ENCODE results near the gene TUFM. TPM values are rescaled to one million over a fixed set of nuclear protein-coding genes. Genes with fewer than 3 reads are reported as not detected.

The TUFM gene
- total and polyA plus RNA-seq, 2 of the 8 experiments (the other 6 are each of a cell fraction or from before 2014, with no cell fraction given) = 216 to 249 TPM

DNA sequence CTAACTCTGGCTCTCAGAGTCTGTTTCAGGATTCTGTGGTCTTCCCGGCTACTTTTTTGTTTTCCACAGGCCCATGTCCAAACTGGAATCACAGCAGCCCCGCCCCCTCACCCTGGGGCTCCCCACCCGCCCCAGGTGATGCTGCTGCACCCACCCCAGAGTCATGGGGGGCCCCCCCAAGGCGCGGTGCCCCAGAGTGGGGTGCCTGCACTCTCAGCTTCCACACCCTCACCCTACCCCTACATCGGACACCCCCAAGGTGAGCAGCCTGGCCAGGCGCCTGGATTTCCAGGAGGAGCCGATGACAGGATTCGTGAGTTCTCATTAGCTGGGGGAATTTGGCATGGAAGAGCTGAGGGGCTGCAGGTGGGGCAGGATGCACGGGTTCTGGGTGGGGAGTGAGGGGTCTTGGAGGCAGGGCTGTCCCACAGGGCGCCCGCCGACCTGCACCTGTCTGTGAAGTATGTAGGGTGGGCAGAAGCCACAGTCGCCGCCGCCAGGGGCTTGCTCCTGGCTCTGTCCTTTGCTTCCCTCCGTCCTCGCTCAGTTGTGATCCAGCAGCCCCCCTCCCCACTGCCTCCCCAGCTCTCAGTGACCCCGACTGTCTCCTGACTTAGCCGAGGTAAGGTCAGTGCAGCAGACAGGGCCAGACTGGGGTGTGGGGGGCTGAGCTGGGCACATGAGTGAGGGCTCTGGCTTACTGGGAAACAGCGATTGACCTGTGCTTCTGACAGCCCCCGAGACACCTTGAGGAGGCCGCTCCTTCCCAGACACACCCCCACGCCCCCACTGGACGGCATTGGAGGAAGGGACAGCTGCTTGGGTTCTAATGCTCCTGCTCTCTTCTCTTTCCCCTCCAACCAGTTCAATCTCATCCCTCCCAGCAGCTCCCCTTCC is 10.0 kb downstream of the TUFM start:
- CTCF ChIA-PET (ENCODE audit: partially characterized antibody) = interaction anchor here (1.3 to 4.5 kb wide), 3 partner anchors 10 to 109 kb away, joined by 3 to 26 read pairs (median 3); partner anchors contain the start of gene TUFM
- H2BK12ac ChIP-seq (ENCODE audit: low read depth, low read length) = no peak overlapping the region
- no peaks in the 10 kb centered on the region for H3K9me3 ChIP-seq (ENCODE audit: insufficient read depth in 2 of 2, low read depth in 1 of 2, low read length in 1 of 2)
- no peak overlapping the region for H2AFZ ChIP-seq (ENCODE audit: low read length)
- no peak overlapping the region for H4K5ac ChIP-seq (ENCODE audit: insufficient read length, low read depth, low read length)
- no peak overlapping the region for H3K23ac ChIP-seq (ENCODE audit: insufficient read length)
- peaks cover 42 to 74% (median 59%) of the 10 kb centered on the region in 4 experiments for H3K36me3 ChIP-seq (ENCODE audit: control insufficient read depth in 2 of 4, insufficient read depth in 4 of 4, low read length in 3 of 4)
- no peak overlapping the region for H2BK20ac ChIP-seq (ENCODE audit: low read length)
- H3K27me3 ChIP-seq (replicated peaks in 1 of 4; ENCODE audit: control insufficient read depth in 3 of 4, extremely low read depth in 1 of 4, insufficient read depth in 3 of 4, low read length in 3 of 4) = no peaks in the 10 kb centered on the region
- no peak overlapping the region for H3K14ac ChIP-seq (ENCODE audit: insufficient read length)
- DNase-seq (ENCODE audit: low read depth in 1 of 2, low spot score in 2 of 2) (no peak), FAIRE-seq (no peak)
- 92% methylated on average over 16 of the region's 25 CpGs; no CpG with 5 or more reads in 1 of the 2 experiments for WGBS, 2 experiments (ENCODE audit: extremely low coverage in 1 of 2, insufficient coverage in 1 of 2, insufficient read length in 1 of 2, insufficient replicate concordance in 2 of 2, low coverage in 1 of 2, low lambda C conversion rate in 2 of 2, missing lambda C conversion rate in 1 of 2)
- H3K23me2 ChIP-seq (ENCODE audit: low read depth, low read length) = no peaks in the 10 kb centered on the region; the same call in 1 of the 2 replicates
- H3K56ac ChIP-seq (replicated peaks; ENCODE audit: insufficient read length, low read depth, low read length) = no peak overlapping the region
- H2AK5ac ChIP-seq (ENCODE audit: low read depth, low read length) = no peak overlapping the region
- POLR2A ChIA-PET (ENCODE audit: partially characterized antibody) = interaction anchor here (0.6 to 23.4 kb wide), 7 partner anchors 4 to 131 kb away, joined by 3 to 756 read pairs (median 17); partner anchors contain the start of genes ATP2A1, ATXN2L, SH2B1 and TUFM
- H3K18ac ChIP-seq (ENCODE audit: extremely low read depth, low read length) = no peak overlapping the region
- no peak overlapping the region for H3K4me3 ChIP-seq (ENCODE audit: extremely low read depth in 1 of 4, insufficient read depth in 2 of 4, low read depth in 3 of 4, low read length in 4 of 4)
- no peak overlapping the region for H3K27ac ChIP-seq (ENCODE audit: low read depth, low read length)
- H3K4me1 ChIP-seq (replicated peaks in 1 of 4; ENCODE audit: control insufficient read depth in 3 of 4, insufficient read depth in 4 of 4, low read length in 3 of 4) = no peaks in the 10 kb centered on the region
- no peak overlapping the region for H2BK5ac ChIP-seq (ENCODE audit: low read depth, low read length)
- H3K4ac ChIP-seq (replicated peaks; ENCODE audit: insufficient read length, low read depth, low read length) = no peak overlapping the region
- TF ChIP-seq POLR2AphosphoS5 (IDR thresholded peaks at IDR 0.05; ENCODE audit: low read depth, low read length) (peak; percentile 17; the same call in 1 of the 2 replicates), NANOG (IDR thresholded peaks at IDR 0.05; ENCODE audit: insufficient read depth, low read depth, low read length, poor library complexity, severe bottlenecking) (no peak), POLR2A (IDR thresholded peaks at IDR 0.05; ENCODE audit: control extremely low read depth in 1 of 2, low read depth in 2 of 2, low read length in 2 of 2) (peak in 1 of 2 experiments; percentile 39; a peak in 1 of 3 replicates)
- no peak overlapping the region for H2BK120ac ChIP-seq (replicated peaks; ENCODE audit: low read depth, low read length)
- no peak overlapping the region; the same call in 1 of the 2 replicates for H4K8ac ChIP-seq (ENCODE audit: extremely low read depth, insufficient read depth, low read length)
- no peak overlapping the region for H4K91ac ChIP-seq (replicated peaks; ENCODE audit: insufficient read length, low read length)
- H3K9ac ChIP-seq (replicated peaks in 1 of 4; ENCODE audit: extremely low read depth in 1 of 4, low read depth in 3 of 4, low read length in 3 of 4) = no peak overlapping the region
- H2BK15ac ChIP-seq (ENCODE audit: low read length) = no peak overlapping the region
- no peak overlapping the region for H3K4me2 ChIP-seq (ENCODE audit: insufficient read depth in 1 of 2, low read depth in 2 of 2, low read length in 2 of 2)
- H4K20me1 ChIP-seq (replicated peaks in 1 of 2; ENCODE audit: control insufficient read depth in 1 of 2, insufficient read depth in 2 of 2, low read length in 2 of 2) = peaks cover 2 to 24% of the 10 kb centered on the region in 2 experiments
- 0 out of 2 replicates have a peak, but pooled peaks cover 2% of the 10 kb centered on the region for H3K79me1 ChIP-seq (ENCODE audit: low read depth, low read length)
- H3K79me2 ChIP-seq (ENCODE audit: control insufficient read depth in 1 of 2, insufficient read depth in 2 of 2, low read length in 2 of 2) = no peaks in the 10 kb centered on the region

All from H1 (cell line).